Endometrial microvascular endothelial cells (primary cell): ENCODE measurements around the gene COG4. TPM values are rescaled to one million over a fixed set of nuclear protein-coding genes. Genes with fewer than 3 reads are reported as not detected.

Experiments
- in situ Hi-C: cut with HindIII; loops from 2 replicates; pipeline ENCODE4 v1.10.0; 2017; ENCODE audit warnings: low sequenced_read_pairs, low pct_unique_long_range_greater_than_20kb; ENCODE audit errors: inconsistent ontology term
- total RNA-seq: library from RNA; depleted of rRNA; stranded (reverse); fragments of >200 nt; gene quantifications from one replicate; pipeline ENCODE4 v1.2.3, GENCODE V29; 2015; ENCODE audit errors: inconsistent ontology term

The COG4 gene
- total RNA-seq, 1 donor from 2014 or later: 87.5 TPM

DNA sequence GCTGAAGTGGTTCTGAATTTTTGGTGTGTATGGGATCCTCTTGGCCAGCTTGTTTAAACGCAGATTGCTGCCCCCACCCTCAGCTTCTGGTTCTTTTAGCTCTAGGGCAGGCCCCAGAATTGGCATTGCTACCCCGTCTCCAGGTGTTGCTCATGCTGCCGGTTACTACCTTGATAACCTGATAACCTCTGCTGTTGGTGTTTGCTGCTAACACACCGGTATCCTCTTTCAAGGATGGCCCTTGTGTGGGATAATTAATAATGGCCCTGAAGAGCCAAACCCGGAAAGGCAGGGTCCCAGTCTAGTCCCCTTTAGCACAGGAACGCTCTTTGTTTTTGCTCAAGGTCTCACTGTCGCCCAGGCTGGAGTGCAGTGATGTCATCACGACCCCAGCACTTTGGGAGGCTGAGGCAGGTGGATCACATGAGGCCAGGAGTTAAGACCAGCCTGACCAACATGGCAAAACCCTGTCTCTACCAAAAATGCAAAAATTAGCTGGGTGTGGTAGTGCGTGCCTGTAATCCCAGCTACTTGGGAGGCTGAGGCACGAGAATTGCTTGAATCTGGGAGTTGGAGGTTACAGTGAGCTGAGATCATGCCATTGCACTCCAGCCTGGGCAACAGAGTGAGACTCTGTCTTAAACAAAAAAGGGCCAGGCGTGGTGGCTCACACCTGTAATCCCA lies 83.2 kb downstream of the COG4 start:
- in situ Hi-C loops: no loop called here

DNA sequence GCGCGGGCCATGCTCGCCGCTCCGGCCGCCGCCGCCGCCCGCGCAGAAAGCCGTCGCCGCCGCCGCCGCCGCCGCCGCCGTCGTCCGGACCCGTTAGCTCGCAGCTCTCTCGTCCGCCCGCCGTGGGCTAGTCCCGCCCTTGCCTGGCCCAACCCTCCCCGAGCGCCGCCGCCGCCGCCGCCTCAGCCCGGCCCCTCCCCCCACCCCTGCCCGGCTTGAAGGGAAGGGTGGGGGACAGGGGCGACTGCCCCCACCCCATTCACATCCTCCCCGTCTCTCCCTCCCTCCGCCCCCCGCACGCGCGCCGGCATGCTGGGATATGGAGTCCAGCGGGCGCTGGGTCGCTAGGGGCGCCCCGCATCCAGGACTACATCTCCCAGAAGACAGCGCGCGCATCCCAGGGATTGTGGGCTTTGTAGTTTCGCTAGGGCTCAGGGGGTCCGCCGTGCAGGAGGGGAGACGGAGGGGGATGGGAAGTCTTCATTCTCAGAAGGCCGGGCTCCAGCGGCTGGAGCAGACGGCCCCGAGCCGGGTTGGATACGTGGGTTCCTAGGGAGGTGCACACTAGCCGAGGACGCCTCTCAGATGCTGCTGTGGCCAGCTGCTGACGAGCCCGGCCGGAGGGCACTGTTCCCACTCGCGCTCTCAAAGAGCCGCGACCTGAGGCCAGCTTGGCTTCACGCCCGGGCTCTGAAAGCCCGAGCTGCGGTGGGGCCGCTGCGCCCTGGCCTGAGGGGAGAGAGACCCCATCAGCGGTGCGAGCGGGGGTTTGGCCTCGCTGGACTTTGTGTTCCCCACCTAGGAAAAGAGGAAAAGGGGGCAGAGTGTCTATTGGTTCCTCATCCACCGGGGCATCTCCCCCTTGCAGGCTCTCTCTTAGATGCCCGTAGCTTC lies 84.1 kb downstream of the COG4 start, which contains the start of gene ST3GAL2:
Gene ST3GAL2 (minus strand): TSS at position 132 of the 894 bp plus-strand sequence. CDS start 40,570 bp downstream, outside the sequence.
- in situ Hi-C loops: no loop called here

DNA sequence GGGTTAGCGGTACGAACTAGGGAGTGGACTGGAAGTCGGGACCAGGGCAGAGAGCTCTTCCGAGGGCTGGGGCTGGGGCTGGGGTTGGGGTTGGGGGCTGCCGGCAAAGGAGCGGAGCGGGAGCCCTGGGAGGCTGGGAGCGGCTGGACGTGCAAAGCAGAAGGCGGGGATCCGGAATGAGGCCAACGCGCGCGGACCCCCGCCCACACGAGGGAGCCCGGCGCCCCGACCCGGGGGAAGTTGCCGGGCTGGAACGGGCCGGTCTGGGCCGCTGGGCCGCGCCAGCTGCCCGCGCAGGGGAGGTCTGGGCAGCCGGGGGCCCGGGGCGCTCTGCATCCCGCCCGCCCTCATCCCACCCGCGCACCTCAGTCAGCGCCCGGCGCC lies 84.8 kb downstream of the COG4 start:
- in situ Hi-C loops: no loop called here

DNA sequence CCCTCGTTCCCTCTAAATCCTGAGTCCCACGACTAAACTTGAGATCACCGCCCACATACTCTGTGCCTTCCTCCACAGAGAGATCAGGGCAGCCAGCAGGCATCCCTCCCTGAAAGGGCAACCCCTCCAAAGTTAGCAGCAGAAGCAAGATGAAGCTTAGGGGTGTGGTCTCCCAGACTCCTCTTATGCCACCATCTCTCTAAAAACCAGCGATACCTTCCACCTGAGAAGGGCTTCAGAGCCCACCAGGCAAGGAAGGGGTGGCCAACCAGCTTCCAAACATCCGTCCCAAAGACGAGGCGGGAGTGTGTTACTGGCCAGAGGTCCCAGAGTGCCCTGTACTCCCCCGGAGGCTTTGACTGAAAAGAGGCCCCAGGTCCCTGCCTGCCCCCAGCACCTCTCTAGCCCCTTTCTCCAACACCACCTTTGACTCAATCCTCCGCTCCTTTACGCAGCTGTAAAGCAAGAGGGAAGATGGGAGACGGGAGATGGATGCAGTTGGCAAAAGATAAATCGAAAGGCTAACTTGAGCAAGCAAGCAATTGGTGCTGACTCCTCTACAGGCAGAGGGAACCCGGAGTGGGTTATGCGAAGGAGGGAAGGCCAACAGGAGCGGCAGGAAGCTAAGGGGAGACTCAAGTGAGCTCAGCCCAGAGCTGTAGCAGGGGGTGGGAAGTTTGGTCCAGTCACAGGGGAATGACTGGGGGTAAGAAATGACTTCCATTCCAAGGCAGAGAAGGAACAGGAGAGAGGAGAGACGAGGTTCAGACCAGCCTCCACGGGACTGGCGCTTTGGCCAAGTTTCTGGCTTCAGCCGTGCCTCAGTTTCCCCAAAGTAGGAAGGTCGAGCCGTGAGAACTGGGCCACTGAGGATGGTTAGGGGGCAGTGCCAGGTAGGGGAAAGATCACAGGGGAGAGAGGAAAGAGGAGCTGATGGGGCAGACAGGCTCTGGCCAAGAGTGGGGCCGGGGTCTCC lies 85.5 kb downstream of the COG4 start:
- in situ Hi-C loops: no loop called here

DNA sequence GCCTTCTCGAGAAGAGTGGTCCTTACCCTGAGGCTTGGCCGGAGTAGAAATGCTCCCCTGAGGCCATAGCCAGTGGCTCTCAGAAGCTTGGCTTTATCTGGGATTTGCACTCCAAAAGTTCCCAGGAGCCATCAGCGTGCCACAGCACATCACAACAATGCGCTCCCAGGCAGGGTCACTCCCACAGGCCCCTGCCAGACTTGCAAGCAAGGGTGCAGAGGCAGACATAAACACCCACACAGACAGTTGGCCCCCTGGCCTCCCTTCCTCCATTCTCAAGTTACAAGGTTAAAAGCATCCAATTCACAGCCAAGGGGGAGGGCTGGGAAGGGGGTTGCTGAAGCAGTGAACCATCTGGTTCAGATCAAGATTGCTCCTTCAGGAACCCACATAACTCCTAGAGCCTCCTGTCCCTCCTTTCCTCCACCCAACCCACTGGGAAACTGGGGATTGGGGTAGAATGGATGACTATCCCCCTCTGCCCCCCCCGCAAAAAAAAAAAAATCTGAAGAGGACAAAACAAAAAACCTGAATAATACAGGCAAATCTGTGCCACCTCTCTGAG lies 86.3 kb downstream of the COG4 start:
- in situ Hi-C loops: no loop called here

DNA sequence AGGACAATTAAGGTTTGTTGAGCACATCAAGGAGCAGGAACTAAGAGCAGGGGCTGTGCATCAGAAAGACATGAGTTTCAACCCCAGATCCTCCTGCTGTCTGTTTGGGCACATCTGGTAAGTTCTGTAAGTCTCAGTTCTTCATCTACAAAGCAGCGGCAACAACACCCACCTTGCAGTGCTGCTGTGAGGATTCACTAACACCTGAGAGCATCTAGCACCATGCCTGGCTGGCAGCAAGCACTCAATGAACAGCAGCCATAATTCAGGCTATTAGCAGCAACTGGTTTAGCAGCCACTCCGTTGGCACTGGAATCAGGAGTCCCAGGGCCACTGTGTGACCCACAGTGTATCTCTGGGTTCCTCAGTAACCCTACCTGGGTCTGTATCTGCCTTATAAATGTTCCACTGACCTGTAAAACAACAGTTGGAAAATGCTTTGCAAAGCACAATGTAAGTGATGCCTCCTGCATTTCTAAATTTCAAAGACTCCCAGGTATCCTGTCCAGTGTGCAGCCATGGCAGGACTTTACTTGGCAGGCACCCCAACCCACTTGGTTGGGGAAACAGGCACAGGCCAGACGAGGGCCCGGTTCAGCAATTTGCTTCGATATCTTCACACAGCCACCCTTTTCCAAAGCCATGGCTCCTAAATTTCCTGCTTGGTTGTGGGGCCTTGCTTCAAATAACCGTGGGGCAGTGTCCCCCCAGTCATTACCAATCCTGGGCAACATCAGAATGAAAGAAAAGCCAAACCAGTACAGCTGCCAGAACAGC lies 88.7 kb downstream of the COG4 start:
- in situ Hi-C loops: no loop called here

DNA sequence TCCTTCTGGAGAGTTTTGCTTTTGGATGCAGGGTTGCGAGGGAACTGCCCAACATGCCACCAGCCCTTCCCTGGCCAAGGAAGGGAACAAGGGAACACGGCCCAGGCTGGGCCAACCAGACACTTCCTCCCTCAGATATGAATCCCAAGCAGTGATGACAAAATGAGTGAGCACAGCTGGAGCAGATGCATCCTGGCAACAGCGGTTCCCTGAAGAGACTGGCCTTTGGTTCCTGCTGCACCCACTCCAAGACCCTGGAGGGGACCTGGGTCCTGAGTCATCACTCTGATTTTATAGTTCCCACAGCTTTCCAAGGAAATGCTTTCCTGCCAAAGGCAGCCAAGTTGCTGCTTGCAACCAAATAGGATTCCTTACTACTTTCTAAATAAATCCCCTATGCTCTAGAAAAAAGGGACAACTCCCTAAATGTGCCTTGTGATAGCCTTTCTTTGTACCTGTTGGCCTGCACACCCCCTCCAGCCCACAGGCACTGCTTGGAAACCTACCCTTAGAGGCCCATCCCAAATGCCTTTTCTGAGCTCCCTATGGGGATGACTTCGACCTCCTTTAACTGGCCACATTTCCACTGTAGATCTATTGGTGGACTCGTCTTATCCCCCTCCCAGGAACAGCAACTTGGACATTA lies 89.8 kb downstream of the COG4 start:
- in situ Hi-C loops: no loop called here

DNA sequence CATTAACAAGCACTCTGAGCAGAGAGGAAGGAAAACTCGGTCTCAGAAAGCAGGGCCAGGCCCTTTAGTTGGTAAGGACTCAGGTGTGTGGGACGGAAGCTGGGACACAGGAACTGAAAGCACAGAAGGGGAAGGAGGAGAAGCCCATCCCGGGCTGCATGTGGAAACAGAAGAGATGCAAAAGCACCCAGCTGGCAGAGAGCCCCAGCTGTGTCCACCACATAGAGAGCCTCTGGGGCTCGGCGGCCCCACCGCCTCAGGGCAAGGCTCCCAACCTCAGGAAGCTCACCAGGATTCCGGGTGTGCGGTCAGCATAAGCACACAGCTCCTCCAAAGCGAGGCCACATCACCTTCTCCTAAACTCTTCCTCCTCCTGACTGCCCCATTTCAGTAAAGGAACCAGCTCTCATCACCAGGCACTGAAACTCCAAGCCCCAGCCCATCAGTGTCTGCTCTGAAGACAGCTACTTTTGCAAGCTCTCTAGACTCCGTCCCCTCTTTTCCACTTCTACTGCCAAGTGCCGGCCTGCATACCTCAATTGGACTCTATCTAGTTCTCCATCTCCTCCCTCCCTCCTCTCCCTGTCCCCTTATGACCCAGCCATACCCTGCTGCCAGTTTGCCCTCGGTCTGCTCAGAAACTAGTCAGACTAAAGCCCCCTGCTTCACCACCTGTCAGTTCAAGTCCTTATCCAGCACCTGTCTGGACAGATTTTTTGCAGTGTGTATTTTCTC lies 90.5 kb downstream of the COG4 start:
- in situ Hi-C loops: no loop called here

DNA sequence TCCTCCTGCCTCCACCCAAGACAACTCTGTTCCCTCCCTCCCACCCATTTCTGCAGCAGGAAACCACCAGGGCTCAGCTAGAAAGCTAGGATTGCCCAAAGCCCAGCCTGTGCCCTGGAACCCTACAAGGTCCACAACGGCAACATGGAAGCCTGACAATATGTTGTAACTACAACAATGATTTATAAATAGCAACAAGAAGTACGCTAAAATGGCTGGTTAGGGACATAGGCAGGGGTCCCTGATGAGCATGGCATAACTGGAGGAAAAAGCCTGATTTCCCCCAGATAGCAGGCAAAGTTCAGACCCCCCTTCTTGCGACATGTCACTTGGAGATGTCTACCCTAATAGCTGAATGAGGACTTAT lies 91.0 kb downstream of the COG4 start:
- in situ Hi-C loops: no loop called here

DNA sequence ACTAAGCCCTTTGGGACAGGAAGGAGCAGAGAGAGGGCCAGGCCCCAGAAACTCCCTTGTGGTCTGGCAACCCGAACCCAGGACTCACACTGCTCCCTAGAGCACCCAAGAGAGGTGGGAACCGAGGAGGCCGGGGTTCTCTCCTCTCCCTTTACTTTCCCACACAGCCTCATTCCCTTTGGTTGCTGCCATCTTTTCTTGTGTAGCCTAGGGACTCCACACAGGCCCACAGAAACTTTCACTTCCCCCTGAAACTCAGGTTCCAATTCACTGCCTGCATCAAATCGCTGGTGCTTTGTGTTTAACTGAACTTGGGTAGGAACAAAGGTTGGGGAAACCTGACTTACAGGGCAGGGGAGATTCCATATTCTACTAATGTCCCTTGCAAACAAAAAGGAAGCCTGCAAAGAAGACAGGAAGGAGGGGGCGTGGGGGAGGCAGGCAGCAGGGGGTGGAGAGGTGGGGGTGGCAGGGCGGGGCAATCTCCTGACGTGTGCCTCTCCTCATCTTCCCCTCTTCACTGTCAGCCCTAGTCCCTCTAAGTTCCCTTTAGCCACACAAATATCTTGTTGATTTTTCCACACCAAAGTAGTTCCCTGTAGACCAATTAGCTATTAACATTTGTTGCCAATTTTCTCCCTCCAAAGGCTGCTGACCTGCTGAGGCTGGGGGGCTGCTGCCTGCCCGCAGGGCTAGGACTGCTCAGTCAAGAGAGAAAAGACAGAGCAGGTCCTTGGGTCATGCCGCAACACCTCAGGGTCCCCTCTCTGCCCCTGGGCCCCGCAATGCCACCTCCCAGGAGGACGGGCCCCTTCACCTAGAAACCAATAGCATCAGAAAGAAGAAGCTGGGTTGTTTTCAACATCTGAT lies 92.5 kb downstream of the COG4 start:
- in situ Hi-C loops: no loop called here

Other genes with a start within 250 kb of the COG4 start
- gene AARS1, start 234.0 kb downstream of the COG4 start, total RNA-seq: 85.6 TPM
- 28.2 TPM for gene DDX19B, start 224.4 kb downstream of the COG4 start, total RNA-seq
- gene DDX19A, start 176.7 kb downstream of the COG4 start, total RNA-seq: 56.1 TPM
- 31.0 TPM for gene ST3GAL2, start 84.5 kb downstream of the COG4 start, total RNA-seq
- gene FCSK, start 69.0 kb downstream of the COG4 start, total RNA-seq: 8.2 TPM
- gene SF3B3, start 262 bp upstream of the COG4 start, total RNA-seq: 159 TPM
- gene IL34, start 123.0 kb upstream of the COG4 start, total RNA-seq: 1.2 TPM
- 19.6 TPM for gene MTSS2, start 162.5 kb upstream of the COG4 start, total RNA-seq